ENCODE data around the gene IDH1. TPM values are rescaled to one million over a fixed set of nuclear protein-coding genes. Genes with fewer than 3 reads are reported as not detected.
"Not testable (repeated sequence)": the region's sequence is repeated elsewhere in the genome, so short reads cannot be mapped to it uniquely, and the experiment has no call there.

The IDH1 gene
- total RNA-seq, 4 donors from 2014 or later, result 53.9 to 90.2 (median 61.6) TPM

DNA sequence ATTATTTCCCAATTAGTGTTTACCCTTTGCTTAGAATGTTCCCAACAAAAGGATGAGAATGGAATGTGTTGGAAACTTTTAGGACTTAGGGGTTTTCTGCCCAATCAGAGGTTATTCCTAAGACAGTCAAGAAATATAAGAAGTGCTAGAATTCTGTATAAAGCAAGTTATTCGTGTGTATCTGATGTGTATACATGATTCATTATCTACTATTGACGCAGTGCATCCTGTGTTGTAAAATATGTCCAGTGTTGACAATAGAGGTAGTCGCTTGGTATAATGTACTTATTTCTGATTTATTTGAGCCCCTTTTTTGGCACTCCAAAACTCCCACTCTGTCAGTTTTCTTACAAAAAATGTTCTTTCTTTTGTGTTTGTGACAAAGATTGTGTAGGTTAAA, 12.1 kb upstream of the IDH1 start:
- H3K4me3 ChIP-seq (replicated peaks in 1 of 3), result peak overlapping the region; percentile 46 to 92 (median 86)
- peak overlapping the region in 1 of 3 donors; percentile 88 for H3K27ac ChIP-seq
- DNase-seq, result no peak
- intact Hi-C loops (cut with DNase I), result no loop called here
- H3K4me1 ChIP-seq, result peaks cover 13 to 19% of the 10 kb centered on the region in 2 donors
- H3K9me3 ChIP-seq, result no peaks in the 10 kb centered on the region
- H3K27me3 ChIP-seq, result no peaks in the 10 kb centered on the region
- WGBS, 2 donors, result 15 to 20% methylated on average over 3 of the region's 3 CpGs
- H3K36me3 ChIP-seq, result no peaks in the 10 kb centered on the region
- TF ChIP-seq, protein P1, sequence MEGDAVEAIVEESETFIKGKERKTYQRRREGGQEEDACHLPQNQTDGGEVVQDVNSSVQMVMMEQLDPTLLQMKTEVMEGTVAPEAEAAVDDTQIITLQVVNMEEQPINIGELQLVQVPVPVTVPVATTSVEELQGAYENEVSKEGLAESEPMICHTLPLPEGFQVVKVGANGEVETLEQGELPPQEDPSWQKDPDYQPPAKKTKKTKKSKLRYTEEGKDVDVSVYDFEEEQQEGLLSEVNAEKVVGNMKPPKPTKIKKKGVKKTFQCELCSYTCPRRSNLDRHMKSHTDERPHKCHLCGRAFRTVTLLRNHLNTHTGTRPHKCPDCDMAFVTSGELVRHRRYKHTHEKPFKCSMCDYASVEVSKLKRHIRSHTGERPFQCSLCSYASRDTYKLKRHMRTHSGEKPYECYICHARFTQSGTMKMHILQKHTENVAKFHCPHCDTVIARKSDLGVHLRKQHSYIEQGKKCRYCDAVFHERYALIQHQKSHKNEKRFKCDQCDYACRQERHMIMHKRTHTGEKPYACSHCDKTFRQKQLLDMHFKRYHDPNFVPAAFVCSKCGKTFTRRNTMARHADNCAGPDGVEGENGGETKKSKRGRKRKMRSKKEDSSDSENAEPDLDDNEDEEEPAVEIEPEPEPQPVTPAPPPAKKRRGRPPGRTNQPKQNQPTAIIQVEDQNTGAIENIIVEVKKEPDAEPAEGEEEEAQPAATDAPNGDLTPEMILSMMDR (IDR thresholded peaks at IDR 0.05), result no peak
- no peak for TF ChIP-seq POLR2A (IDR thresholded peaks at IDR 0.05)

DNA sequence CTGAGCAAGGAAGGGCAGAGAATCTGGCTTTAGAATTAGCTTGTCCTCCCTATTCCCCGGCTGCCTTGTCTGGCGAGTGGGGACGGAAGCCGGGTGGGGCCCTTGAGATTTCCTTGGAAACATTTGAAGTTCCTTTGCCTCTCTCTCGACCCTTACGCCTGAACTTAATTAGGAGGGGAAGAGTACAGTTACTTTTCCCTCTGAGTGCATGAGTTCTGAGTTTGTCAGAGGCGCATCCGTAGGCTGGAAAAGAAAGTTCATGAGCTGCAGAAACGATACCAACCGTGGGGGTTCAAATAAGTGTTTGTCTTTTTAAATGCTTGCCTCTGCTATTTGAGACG, 11.7 kb upstream of the IDH1 start:
- intact Hi-C loops (cut with DNase I), result no loop called here
- 1 to 2% methylated on average over 7 to 11 of the region's 11 CpGs for WGBS, 2 donors
- H3K4me3 ChIP-seq (replicated peaks in 1 of 3), result peak overlapping the region; percentile 46 to 92 (median 86)
- peak overlapping the region; percentile 88 to 97 (median 94) for H3K27ac ChIP-seq
- peaks cover 13 to 19% of the 10 kb centered on the region in 2 donors for H3K4me1 ChIP-seq
- no peak for TF ChIP-seq POLR2A (IDR thresholded peaks at IDR 0.05)
- TF ChIP-seq, protein P1 (IDR thresholded peaks at IDR 0.05), result no peak
- peak in 1 of 2 donors; percentile 36 for DNase-seq
- H3K9me3 ChIP-seq, result no peaks in the 10 kb centered on the region
- H3K27me3 ChIP-seq, result no peaks in the 10 kb centered on the region
- no peaks in the 10 kb centered on the region for H3K36me3 ChIP-seq

DNA sequence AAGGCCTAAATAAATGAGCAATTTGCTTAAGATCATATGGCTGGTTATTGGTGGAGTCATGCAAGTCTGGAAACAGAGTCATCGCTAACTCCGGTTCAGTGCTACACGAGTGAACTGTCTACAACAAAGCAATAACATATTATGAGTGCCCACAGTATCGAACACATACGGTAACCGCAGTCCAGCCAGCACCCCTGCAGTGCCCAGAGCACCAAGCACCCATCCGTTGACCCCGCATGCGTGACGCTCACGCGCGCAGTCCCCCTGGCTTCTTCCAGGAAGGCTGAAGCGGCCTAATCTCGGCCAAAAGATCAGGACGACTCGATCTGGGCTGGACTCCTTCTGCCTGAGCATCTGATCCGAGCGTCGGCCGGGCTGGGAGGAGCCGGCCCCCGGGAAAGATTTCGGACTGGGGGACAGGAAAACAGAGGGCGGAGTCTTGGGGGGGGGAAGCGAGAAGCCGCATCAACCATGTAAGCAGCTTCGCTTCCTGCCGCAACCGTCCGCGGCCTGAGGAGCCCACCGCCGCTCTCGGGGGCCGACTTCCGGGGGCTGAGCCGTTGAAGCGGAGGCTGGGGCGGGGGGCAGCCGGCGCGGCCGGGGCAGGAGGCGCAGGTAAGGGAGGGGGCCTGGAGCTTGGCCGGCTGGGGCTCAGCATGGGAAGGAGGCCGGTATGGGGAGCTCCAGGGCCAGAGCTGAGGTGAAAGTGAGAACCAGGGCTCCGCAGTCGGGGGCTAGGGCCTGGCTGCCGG, 11.1 kb upstream of the IDH1 start, which contains the start of gene PIKFYVE:
TSS of gene PIKFYVE (plus strand) at position 455 of the 752 bp plus-strand sequence. CDS start 5,265 bp downstream, outside the sequence.
- Histone ChIP-seq H3K4me1 (peaks cover 13 to 19% of the 10 kb centered on the region in 2 donors), H3K27me3 (no peaks in the 10 kb centered on the region), H3K27ac (peak within 1 kb of the TSS; percentile 88 to 97 (median 94)), H3K36me3 (no peaks in the 10 kb centered on the region), H3K9me3 (no peaks in the 10 kb centered on the region), H3K4me3 (replicated peaks in 1 of 3) (peak within 1 kb of the TSS; percentile 46 to 92 (median 86))
- peak; percentile 97 to 98 for DNase-seq
- 0 to 1% methylated on average over 21 to 32 of the region's 50 CpGs for WGBS, 2 donors
- intact Hi-C loops (cut with DNase I), result no loop called here
- peak in 1 of 2 donors; percentile 84 for TF ChIP-seq POLR2A (IDR thresholded peaks at IDR 0.05)
- TF ChIP-seq, protein P1 (IDR thresholded peaks at IDR 0.05), result peak in 1 of 6 experiments; percentile 26

DNA sequence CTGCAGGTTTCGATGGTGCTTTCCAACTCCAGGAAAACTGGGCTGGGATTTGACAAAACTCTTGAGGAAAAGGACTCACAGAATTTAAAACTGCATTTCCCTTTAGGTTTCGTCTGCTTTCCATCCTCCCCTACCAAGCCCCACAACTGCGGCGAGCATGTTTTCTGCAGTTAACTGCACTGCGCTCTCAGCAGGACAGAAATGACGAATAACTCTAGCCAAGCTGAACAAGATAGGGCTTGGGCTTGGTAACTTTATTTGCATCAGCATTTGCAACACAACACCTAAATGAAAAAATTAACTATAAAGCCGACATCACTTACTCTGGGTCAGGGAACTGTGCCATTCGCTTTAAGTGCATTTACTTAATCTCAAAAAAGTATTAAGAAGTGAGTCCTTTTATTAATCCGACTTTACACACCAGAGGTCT, 10.5 kb upstream of the IDH1 start:
- Histone ChIP-seq H3K36me3 (no peaks in the 10 kb centered on the region), H3K4me1 (peaks cover 13 to 19% of the 10 kb centered on the region in 2 donors), H3K9me3 (no peaks in the 10 kb centered on the region), H3K4me3 (replicated peaks in 1 of 3) (peak overlapping the region; percentile 23 to 86 (median 46)), H3K27me3 (no peaks in the 10 kb centered on the region), H3K27ac (peak overlapping the region; percentile 53 to 97 (median 88))
- intact Hi-C loops (cut with DNase I), result no loop called here
- WGBS, 2 donors, result 2 to 7% methylated on average over 9 of the region's 9 CpGs
- TF ChIP-seq POLR2A (IDR thresholded peaks at IDR 0.05), result no peak
- TF ChIP-seq, protein P1 (IDR thresholded peaks at IDR 0.05), result no peak
- DNase-seq, result peak; percentile 23 to 28

DNA sequence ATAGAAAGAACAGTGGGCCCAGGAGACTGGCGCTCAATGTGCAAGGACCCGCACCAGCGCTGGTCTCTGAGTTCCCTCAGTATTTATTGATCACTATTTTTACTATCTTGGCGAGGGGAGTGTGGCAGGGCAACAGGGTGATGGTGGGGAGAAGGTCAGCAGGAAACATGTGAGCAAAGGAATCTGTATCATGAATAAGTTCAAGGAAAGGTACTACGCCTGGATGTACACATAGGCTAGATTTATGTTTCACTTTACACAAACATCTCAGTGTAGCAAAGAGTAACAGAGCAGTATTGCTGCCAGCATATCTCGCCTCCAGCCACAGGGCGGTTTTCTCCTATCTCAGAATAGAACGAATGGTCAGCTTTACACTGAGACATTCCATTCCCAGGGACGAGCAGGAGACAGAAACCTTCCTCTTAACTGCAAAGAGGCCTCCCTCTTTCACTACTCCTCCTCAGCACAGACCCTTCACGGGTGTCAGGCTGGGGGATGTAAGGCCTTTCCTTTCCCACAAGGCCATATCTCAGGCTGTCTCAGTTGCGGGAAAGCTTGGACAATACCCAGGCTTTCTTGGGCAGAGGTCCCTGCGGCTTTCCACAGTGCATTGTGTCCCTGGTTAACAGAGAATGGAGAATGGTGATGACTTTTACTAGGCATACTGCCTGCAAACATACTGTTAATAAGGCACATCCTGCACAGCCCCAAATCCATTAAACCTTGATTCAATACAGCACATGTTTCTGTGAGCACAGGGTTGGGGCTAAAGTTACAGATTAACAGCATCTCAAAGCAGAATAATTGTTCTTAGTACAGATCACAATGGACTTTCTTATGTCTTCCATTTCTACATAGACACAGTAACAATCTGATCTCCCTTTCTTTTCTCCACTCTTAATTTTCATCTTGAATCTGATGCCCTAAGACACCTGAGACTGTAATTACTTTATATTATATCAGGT, 2.3 kb upstream of the IDH1 start:
- H3K4me3 ChIP-seq (replicated peaks in 1 of 3); H3K9me3 ChIP-seq; DNase-seq; H3K27ac ChIP-seq; intact Hi-C loops (cut with DNase I); H3K27me3 ChIP-seq; H3K36me3 ChIP-seq: not testable (repeated sequence)
- WGBS, 2 donors, result 81 to 85% methylated on average over 12 of the region's 12 CpGs
- H3K4me1 ChIP-seq, result peaks cover 7 to 15% of the 10 kb centered on the region in 2 donors

Measured in thyroid gland (tissue), 4 donors.